Vagina (tissue), 2 donors: ENCODE measurements around the gene TULP1.

Source experiments
- CTCF ChIP-seq, 3 experiments: fragments of 450-650 bp in 2 of 3; fragments of 200-600 bp in 1 of 3; sonication (generic) in 1 of 3; IDR thresholded peaks; one replicate each; pipeline ENCODE4 v1.5.1; 2017 to 2019; ENCODE audit warnings: antibody characterized with exemption in 3 of 3, mild to moderate bottlenecking in 2 of 3, moderate library complexity in 2 of 3
- POLR2A ChIP-seq, 2 donors: fragments of 450-650 bp; IDR thresholded peaks; one replicate each; pipeline ENCODE4 v1.6.1; 2017; ENCODE audit warnings: antibody characterized with exemption in 2 of 2, mild to moderate bottlenecking in 2 of 2, moderate library complexity in 2 of 2
- POLR2AphosphoS5 ChIP-seq, 2 donors: sonication (generic); formaldehyde crosslinking; IDR thresholded peaks; one replicate each; pipeline ENCODE4 v1.9.0; 2017; ENCODE audit warnings: antibody characterized with exemption in 2 of 2, mild to moderate bottlenecking in 2 of 2, low read depth in 1 of 2; ENCODE audit not compliant: insufficient read depth in 1 of 2

- TF ChIP-seq CTCF (IDR thresholded peaks at IDR 0.05) (no peak), POLR2AphosphoS5 (IDR thresholded peaks at IDR 0.05; ENCODE audit: insufficient read depth in 1 of 2, low read depth in 1 of 2) (no peak), POLR2A (IDR thresholded peaks at IDR 0.05) (no peak)
Measured at GRCh38 chr6:35550437-35550836, 37.7 kb upstream of the TULP1 start.
